GM21619 (cell line): ENCODE results near the gene TNPO2.

Source experiments
- ATAC-seq: cut with Tn5 transposase; IDR thresholded peaks from one replicate; pipeline ENCODE4 v1.9.1; 2021; ENCODE audit not compliant: unreplicated experiment

The TNPO2 gene

DNA sequence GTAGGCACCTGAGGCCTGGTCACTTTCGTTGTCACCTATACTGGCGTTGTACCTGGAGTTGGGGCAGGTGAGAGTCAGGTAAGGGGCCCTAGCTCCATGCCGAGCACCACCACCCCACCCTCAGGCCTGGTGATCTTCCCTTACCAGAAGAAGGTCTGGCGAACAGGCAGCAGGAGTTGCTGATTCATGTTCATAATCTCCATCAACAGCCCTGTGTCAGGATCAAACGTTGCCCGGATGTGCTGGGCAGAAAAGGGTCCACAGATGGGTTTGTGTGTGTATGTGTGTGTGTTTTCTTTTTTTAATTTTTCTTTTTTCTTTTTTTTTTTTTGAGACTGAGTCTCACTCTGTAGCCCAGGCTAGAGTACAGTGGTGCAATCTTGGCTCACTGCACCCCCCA is 71.5 kb downstream of the TNPO2 start:
- ATAC-seq: no peak

- ATAC-seq: no peak
Measured at GRCh38 chr19:12649941-12650340, 73.8 kb downstream of the TNPO2 start.
